OCI-LY7 (cell line): ENCODE measurements around the gene PSMC2. TPM values are rescaled to one million over a fixed set of nuclear protein-coding genes. Genes with fewer than 3 reads are reported as not detected.
A peak's percentile ranks its signal among the peaks of the same experiment; 100 is the strongest.

Experiments
- BruUV-seq: library from RNA; stranded (reverse); fragments of 400-500 nt; replicated peaks from 2 replicates; lab custom pipeline; 2021; lab: Mats Ljungman, UMichigan
- CTCF ChIA-PET: fragments of 300-600 bp; sonication (Branson Sonifier 250); formaldehyde crosslinking; loops from one replicate; lab custom pipeline; 2022; ENCODE audit warnings: antibody characterized with exemption; ENCODE audit not compliant: unreplicated experiment; lab: Charles Lee
- POLR2A ChIA-PET: fragments of 300-600 bp; sonication (Branson Sonifier 250); formaldehyde crosslinking; loops from one replicate; lab custom pipeline; 2022; ENCODE audit warnings: antibody characterized with exemption; lab: Charles Lee
- DNase-seq: peaks from one replicate; pipeline ENCODE4 v3.0.0-alpha.2; 2015; ENCODE audit warnings: low spot score
- H2AFZ ChIP-seq: fragments of 200-600 bp; sonication (generic), shearing (Covaris generic); 2 replicates; pipeline ENCODE4 v1.6.1; 2014; ENCODE audit warnings: mild to moderate bottlenecking, antibody characterized with exemption, low read length, moderate library complexity
- H3K27ac ChIP-seq: fragments of 200-600 bp; sonication (generic); 2 replicates; pipeline ENCODE4 v1.5.1; 2014; ENCODE audit warnings: mixed run types, low read depth, mild to moderate bottlenecking, moderate library complexity, low read length, inconsistent platforms; ENCODE audit not compliant: poor library complexity, severe bottlenecking
- H3K36me3 ChIP-seq: fragments of 200-600 bp; sonication (generic); 2 replicates; pipeline ENCODE4 v1.6.1; 2014; ENCODE audit warnings: mild to moderate bottlenecking, antibody characterized with exemption, low read length, moderate library complexity, mixed read lengths; ENCODE audit not compliant: insufficient read depth
- H3K4me1 ChIP-seq: fragments of 200-600 bp; sonication (generic); 2 replicates; pipeline ENCODE4 v1.5.1; 2014; ENCODE audit warnings: mild to moderate bottlenecking, low read length; ENCODE audit not compliant: insufficient read depth, poor library complexity, severe bottlenecking
- H3K4me2 ChIP-seq: fragments of 200-600 bp; sonication (generic); 2 replicates; pipeline ENCODE4 v1.6.1; 2014; ENCODE audit warnings: mild to moderate bottlenecking, low read length
- H3K4me3 ChIP-seq: fragments of 200-600 bp; sonication (generic); 2 replicates; pipeline ENCODE4 v1.5.1; 2014; ENCODE audit warnings: mild to moderate bottlenecking, low read depth, low read length; ENCODE audit not compliant: poor library complexity, severe bottlenecking
- H3K79me2 ChIP-seq: fragments of 200-600 bp; sonication (generic); 2 replicates; pipeline ENCODE4 v1.6.1; 2016; ENCODE audit warnings: low read depth, mild to moderate bottlenecking, low read length, moderate library complexity, mixed read lengths; ENCODE audit not compliant: insufficient read depth
- H3K9me2 ChIP-seq: fragments of 200-600 bp; sonication (generic); 2 replicates; pipeline ENCODE4 v1.6.1; 2016; ENCODE audit warnings: mild to moderate bottlenecking, low read length, mixed read lengths; ENCODE audit not compliant: insufficient read depth
- H3K9me3 ChIP-seq: fragments of 200-600 bp; sonication (generic); 2 replicates; pipeline ENCODE4 v1.6.1; 2014; ENCODE audit warnings: mild to moderate bottlenecking, mixed run types, low read length, mixed read lengths
- H4K20me1 ChIP-seq: fragments of 200-600 bp; sonication (generic); 2 replicates; pipeline ENCODE4 v1.6.1; 2014; ENCODE audit warnings: mild to moderate bottlenecking, antibody characterized with exemption, low read length, moderate library complexity, mixed read lengths; ENCODE audit not compliant: insufficient read depth
- EZH2phosphoT487 ChIP-seq: fragments of 200-600 bp; sonication (generic); IDR thresholded peaks from 2 replicates; pipeline ENCODE4 v1.6.1; 2018; ENCODE audit warnings: low read depth, borderline replicate concordance, mild to moderate bottlenecking, mixed run types, antibody characterized with exemption, low read length, moderate library complexity, mixed read lengths
- intact Hi-C: fragments of 100-400 bp; cut with micrococcal nuclease; formaldehyde crosslinking; loops from one replicate; pipeline ENCODE4 v1.10.0; 2022; ENCODE audit not compliant: unreplicated experiment
- total RNA-seq, 2 experiments: library from RNA; depleted of rRNA in 1 of 2; stranded (reverse); fragments of >200 nt in 1 of 2; shearing (Covaris generic) in 1 of 2; gene quantifications; 2 replicates each; pipeline ENCODE4 v1.2.3, GENCODE V29; 2014 to 2022
- TF ChIP-seq, protein P1 (sequence below): fragments of 200-600 bp; sonication (generic); conservative IDR thresholded peaks from 2 replicates; pipeline ENCODE4 v1.5.1; 2014; ENCODE audit warnings: mild to moderate bottlenecking, antibody characterized with exemption, low read length, moderate library complexity, mixed read lengths

Gene PSMC2
- total RNA-seq, 2 experiments from 2014 or later, result 77.7 to 129 TPM

DNA sequence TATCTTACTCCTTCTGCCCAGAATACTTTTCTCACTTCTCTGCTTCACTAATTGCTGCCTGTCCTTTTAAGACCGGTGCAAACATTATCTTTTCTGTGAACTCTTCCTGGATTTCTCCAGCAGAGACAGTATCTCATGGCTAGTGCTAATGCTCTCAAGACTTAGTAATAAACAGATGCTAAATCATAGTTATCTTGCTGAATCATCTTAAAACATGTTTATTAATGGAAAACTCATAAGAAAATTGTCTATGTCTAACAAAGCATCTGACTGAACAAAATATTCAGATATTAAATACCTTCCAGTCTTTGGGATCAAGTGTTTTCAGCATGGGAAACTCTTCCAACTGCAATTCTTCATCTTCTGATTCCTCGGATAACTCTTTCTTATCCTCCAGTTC is 6.0 kb upstream of the PSMC2 start:
- Histone ChIP-seq H3K4me2 (no peak overlapping the region), H3K27ac (no peak overlapping the region), H3K9me3 (no peaks in the 10 kb centered on the region), H3K4me1 (peaks cover 18% of the 10 kb centered on the region), H3K4me3 (no peak overlapping the region), H2AFZ (no peak overlapping the region), H3K9me2 (no peaks in the 10 kb centered on the region), H3K79me2 (peaks cover 73% of the 10 kb centered on the region), H4K20me1 (0 out of 2 replicates have a peak, but pooled peaks cover 17% of the 10 kb centered on the region), H3K36me3 (peaks cover 54% of the 10 kb centered on the region)
- BruUV-seq, result no TSS peak
- ChIA-PET POLR2A (interaction anchor here (1.2 kb wide), 1 partner anchor 42 kb away, joined by 5 read pairs; no protein-coding TSS in a partner anchor), CTCF (no interaction called here)
- intact Hi-C loops, result no loop called here
- DNase-seq, result no peak
- TF ChIP-seq, protein P1, sequence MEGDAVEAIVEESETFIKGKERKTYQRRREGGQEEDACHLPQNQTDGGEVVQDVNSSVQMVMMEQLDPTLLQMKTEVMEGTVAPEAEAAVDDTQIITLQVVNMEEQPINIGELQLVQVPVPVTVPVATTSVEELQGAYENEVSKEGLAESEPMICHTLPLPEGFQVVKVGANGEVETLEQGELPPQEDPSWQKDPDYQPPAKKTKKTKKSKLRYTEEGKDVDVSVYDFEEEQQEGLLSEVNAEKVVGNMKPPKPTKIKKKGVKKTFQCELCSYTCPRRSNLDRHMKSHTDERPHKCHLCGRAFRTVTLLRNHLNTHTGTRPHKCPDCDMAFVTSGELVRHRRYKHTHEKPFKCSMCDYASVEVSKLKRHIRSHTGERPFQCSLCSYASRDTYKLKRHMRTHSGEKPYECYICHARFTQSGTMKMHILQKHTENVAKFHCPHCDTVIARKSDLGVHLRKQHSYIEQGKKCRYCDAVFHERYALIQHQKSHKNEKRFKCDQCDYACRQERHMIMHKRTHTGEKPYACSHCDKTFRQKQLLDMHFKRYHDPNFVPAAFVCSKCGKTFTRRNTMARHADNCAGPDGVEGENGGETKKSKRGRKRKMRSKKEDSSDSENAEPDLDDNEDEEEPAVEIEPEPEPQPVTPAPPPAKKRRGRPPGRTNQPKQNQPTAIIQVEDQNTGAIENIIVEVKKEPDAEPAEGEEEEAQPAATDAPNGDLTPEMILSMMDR, result no peak
- no peak for TF ChIP-seq EZH2phosphoT487

- intact Hi-C loops, result no loop called here
- H3K27ac ChIP-seq, result peak overlapping the region; percentile 65
- peak overlapping the region; percentile 90 for H3K4me3 ChIP-seq
- H3K36me3 ChIP-seq, result peaks cover 36% of the 10 kb centered on the region
- H2AFZ ChIP-seq, result no peak overlapping the region
- no peaks in the 10 kb centered on the region for H3K9me2 ChIP-seq
- H3K4me1 ChIP-seq, result peaks cover 26% of the 10 kb centered on the region
- ChIA-PET CTCF (no interaction called here), POLR2A (interaction anchor here (0.9 to 1.4 kb wide), 3 partner anchors 9 to 44 kb away, joined by 3 to 6 read pairs (median 3); no protein-coding TSS in a partner anchor)
- no peak for DNase-seq
- TF ChIP-seq, protein P1, result no peak
- no peak for TF ChIP-seq EZH2phosphoT487
- peaks cover 84% of the 10 kb centered on the region for H3K79me2 ChIP-seq
- no peaks in the 10 kb centered on the region for H3K9me3 ChIP-seq
- H3K4me2 ChIP-seq, result peak overlapping the region; percentile 77
- H4K20me1 ChIP-seq, result 0 out of 2 replicates have a peak, but pooled peaks cover 17% of the 10 kb centered on the region
- no TSS peak for BruUV-seq
Observed at GRCh38 chr7:103343332-103343731, 4.1 kb upstream of the PSMC2 start.

GRCh38 chr7:103343758-103344452 is 3.5 kb upstream of the PSMC2 start:
- TF ChIP-seq, protein P1, result no peak
- TF ChIP-seq EZH2phosphoT487, result no peak
- H3K4me1 ChIP-seq, result peaks cover 28% of the 10 kb centered on the region
- H4K20me1 ChIP-seq, result peaks cover 21% of the 10 kb centered on the region
- BruUV-seq, result TSS peak; percentile 74
- H3K9me2 ChIP-seq, result no peaks in the 10 kb centered on the region
- intact Hi-C loops, result no loop called here
- peak overlapping the region; percentile 90 for H3K4me3 ChIP-seq
- H2AFZ ChIP-seq, result peak overlapping the region; percentile 99; the same call in 1 of the 2 replicates
- peaks cover 88% of the 10 kb centered on the region for H3K79me2 ChIP-seq
- POLR2A ChIA-PET, result interaction anchor here (1.4 kb wide), 1 partner anchor 45 kb away, joined by 3 read pairs; no protein-coding TSS in a partner anchor
- CTCF ChIA-PET, result interaction anchor here (0.6 kb wide), 1 partner anchor 709 kb away, joined by 3 read pairs; no protein-coding TSS in a partner anchor
- peak overlapping the region; percentile 77 for H3K4me2 ChIP-seq
- DNase-seq, result peak; percentile 44
- no peaks in the 10 kb centered on the region for H3K9me3 ChIP-seq
- peak overlapping the region; percentile 65 for H3K27ac ChIP-seq
- H3K36me3 ChIP-seq, result peaks cover 34% of the 10 kb centered on the region
